Measurements from ENCODE around the gene GPR137C. TPM values are rescaled to one million over a fixed set of nuclear protein-coding genes. Genes with fewer than 3 reads are reported as not detected.

GPR137C gene
- total RNA-seq, 2 donors from 2014 or later, result under 0.01 TPM; not detected in 1

Other genes starting within 250 kb of the GPR137C start
- gene PTGER2, start 238.5 kb upstream of the GPR137C start, total RNA-seq, result 1 to 10 TPM in 1 of 2 donors, not detected in 1; 2.3 TPM
- gene TXNDC16, start 331 bp upstream of the GPR137C start, total RNA-seq, result 1 to 10 TPM; 4.0 to 7.5 TPM
- 10 to 100 TPM; 30.9 to 42.5 TPM for gene ERO1A, start 142.7 kb downstream of the GPR137C start, total RNA-seq
- gene PSMC6, start 154.4 kb downstream of the GPR137C start, total RNA-seq, result 10 to 100 TPM; 37.2 to 66.7 TPM
- gene STYX, start 177.3 kb downstream of the GPR137C start, total RNA-seq, result 10 to 100 TPM in 1 of 2 donors, 1 to 10 TPM in 1; 5.6 to 11.4 TPM
- 10 to 100 TPM in 1 of 2 donors, 1 to 10 TPM in 1; 9.6 to 27.0 TPM for gene GNPNAT1, start 238.8 kb downstream of the GPR137C start, total RNA-seq